ENCODE measurements around the gene FEZ2.

The FEZ2 gene

DNA sequence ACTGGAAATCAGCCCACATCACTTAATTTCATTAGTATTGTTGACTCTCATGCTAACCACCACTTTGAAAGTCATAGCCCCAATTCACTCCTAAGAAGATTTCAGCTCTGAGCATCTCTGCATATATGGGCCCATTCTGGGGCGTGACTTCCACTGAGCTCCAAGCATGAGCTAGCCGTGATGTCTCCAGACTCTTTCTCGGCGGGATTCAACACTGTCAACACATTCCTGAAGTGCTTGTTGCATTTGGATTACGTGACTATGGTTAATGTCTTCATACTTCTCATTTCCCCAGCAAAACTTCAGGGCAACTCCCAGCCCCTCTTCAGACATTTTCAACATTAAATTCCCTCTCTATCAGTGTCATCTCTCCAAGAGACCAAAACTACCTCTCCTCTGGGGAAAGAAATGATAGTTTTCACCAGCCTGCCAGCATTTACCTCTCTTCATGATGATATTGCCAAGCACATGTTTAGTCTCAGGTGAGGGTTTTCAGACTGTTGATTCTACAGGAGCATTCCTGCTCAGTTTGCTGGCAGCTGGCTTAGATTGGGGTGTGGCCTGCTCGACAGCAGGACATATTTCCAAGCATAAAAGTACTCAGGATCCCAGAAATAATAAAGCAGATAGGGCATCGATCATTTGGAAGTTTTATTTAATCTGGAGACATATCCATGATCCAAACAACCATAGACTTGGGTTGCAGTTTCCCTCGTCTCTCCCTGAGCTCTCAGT is 81.7 kb downstream of the FEZ2 start:
- no peak for DNase-seq
- H3K4me3 Mint-ChIP-seq, result no peak overlapping the region
- CTCF ChIA-PET, result no interaction called here
- H3K27ac Mint-ChIP-seq, result no peak overlapping the region
- H3K36me3 Mint-ChIP-seq, result no peaks in the 10 kb centered on the region
- H3K9me3 Mint-ChIP-seq, result no peaks in the 10 kb centered on the region
- no peaks in the 10 kb centered on the region for H3K27me3 Mint-ChIP-seq
- H3K4me1 Mint-ChIP-seq, result no peaks in the 10 kb centered on the region

DNA sequence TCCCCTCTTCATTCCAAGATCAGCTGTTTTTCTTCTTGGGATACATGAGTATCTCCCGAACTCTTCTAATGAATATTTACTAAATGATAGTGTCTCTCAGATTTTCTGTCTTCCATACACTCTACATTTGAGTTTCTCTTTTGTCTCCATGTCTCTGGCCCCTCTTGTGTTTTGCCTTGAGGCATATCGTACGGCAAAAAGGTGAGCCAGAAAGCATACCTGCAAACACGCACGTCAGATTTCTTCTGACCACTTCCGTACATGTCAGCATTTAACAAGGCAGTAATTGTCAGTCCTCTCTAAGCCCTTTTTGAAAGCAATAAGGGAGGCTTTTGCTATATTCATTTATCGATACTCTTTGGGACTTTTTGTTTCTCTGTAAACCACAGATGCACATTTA is 82.4 kb downstream of the FEZ2 start:
- no peak for DNase-seq
- Mint-ChIP-seq H3K27ac (no peak overlapping the region), H3K36me3 (no peaks in the 10 kb centered on the region), H3K9me3 (no peaks in the 10 kb centered on the region), H3K27me3 (no peaks in the 10 kb centered on the region), H3K4me3 (no peak overlapping the region), H3K4me1 (no peaks in the 10 kb centered on the region)
- CTCF ChIA-PET, result no interaction called here

DNA sequence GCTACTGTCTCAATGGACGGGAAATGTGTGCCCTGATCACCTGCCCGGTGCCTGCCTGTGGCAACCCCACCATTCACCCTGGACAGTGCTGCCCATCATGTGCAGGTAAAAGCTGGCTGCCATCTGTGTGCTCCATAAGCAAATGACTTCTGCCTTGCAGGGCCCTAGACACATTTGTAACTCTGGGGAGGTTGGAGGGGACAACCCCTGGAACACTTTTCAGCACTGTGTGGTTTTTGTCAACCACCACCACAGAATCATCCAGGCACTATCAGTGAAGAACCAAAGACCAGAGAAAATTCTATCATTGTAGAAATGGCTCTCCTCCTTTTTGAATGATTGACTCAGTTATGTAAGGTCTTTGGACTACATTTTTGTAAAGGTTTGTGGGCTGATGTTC is 84.3 kb downstream of the FEZ2 start:
- Mint-ChIP-seq H3K27ac (no peak overlapping the region), H3K36me3 (no peaks in the 10 kb centered on the region), H3K9me3 (no peaks in the 10 kb centered on the region), H3K4me3 (no peak overlapping the region), H3K27me3 (no peaks in the 10 kb centered on the region), H3K4me1 (no peaks in the 10 kb centered on the region)
- DNase-seq, result no peak
- CTCF ChIA-PET, result no interaction called here

- Mint-ChIP-seq H3K4me1 (no peaks in the 10 kb centered on the region), H3K27ac (no peak overlapping the region), H3K27me3 (no peaks in the 10 kb centered on the region), H3K9me3 (no peaks in the 10 kb centered on the region), H3K4me3 (no peak overlapping the region), H3K36me3 (no peaks in the 10 kb centered on the region)
- CTCF ChIA-PET, result interaction anchor here (0.9 kb wide), 1 partner anchor 9 kb away, joined by 3 read pairs; no protein-coding TSS in a partner anchor
- DNase-seq, result no peak
Measured at GRCh38 chr2:36512705-36513104, 85.3 kb downstream of the FEZ2 start.

DNA sequence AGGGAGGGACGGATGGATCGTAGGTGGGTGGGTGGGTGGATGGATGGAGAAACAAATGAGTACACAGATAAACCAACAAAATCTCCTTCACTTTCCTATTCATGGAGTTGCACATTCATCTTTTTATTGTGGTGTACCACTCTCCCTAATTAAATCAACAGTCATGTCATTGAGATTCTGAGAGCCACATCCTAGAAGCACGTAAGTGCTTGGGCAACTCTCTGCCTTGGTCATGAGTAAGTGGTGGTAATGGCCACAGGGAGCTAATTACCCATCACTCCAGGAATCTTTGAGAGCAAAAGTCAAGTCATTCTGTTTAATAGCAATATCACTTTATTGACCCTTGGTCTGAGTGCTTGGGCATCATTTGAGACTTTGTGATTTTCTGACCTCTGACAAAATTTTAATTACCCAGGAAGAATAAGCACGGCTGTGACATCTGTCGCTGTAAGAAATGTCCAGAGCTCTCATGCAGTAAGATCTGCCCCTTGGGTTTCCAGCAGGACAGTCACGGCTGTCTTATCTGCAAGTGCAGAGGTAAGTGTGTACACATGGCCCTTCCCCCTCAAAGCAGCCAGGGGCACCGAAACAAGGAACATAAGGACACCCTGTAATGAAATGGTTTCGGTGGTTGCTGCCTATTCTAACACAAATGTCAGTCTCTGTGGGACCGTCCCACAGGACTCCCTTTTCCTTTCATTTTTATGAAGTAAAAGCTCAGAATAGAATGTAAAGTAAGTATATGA is 85.9 kb downstream of the FEZ2 start:
- Mint-ChIP-seq H3K27ac (no peak overlapping the region), H3K27me3 (no peaks in the 10 kb centered on the region), H3K36me3 (no peaks in the 10 kb centered on the region), H3K9me3 (no peaks in the 10 kb centered on the region), H3K4me1 (no peaks in the 10 kb centered on the region), H3K4me3 (no peak overlapping the region)
- DNase-seq, result no peak
- CTCF ChIA-PET, result interaction anchor here (0.9 kb wide), 1 partner anchor 9 kb away, joined by 3 read pairs; no protein-coding TSS in a partner anchor

DNA sequence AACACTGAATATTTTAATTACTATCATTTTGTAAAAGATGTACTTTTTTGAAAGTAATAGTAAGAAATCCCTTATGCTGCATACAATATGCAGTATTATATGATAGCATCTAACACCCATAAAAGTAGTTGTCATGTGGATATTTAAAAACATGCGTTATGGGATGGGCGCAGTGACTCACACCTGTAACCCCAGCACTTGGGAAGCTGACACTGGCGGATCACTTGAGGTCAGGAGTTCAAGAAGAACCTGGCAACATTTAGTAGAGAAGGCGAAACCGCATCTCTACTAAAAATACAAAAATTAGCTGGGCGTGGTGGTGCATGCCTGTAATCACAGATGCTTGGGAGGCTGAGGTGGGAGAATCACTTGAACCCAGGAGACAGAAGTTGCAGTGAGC is 88.9 kb downstream of the FEZ2 start:
- CTCF ChIA-PET, result no interaction called here
- Mint-ChIP-seq H3K36me3 (no peaks in the 10 kb centered on the region), H3K4me3 (no peak overlapping the region), H3K9me3 (no peaks in the 10 kb centered on the region), H3K27ac (no peak overlapping the region), H3K4me1 (no peaks in the 10 kb centered on the region), H3K27me3 (no peaks in the 10 kb centered on the region)
- DNase-seq, result no peak

DNA sequence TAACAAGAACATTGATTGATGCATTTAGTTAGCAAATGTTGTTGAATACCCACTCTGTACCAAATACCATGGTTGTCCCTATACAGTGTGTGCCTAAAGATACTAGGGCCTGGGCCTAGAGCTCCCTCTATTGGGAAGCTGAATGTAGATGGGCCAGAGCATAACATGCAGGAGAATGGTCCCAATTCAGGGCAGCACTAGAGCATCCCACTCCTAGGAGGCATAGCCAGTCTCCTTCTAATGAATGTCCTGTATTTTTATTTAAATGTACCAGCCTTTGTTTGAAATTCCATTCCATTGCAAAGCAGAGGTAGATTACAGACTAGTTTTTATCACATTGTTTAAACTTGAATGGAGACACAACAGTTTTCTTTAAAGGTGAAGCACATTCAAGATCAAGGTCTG is 90.6 kb downstream of the FEZ2 start:
- Mint-ChIP-seq H3K9me3 (no peaks in the 10 kb centered on the region), H3K27ac (no peak overlapping the region), H3K4me1 (no peaks in the 10 kb centered on the region), H3K27me3 (no peaks in the 10 kb centered on the region), H3K36me3 (no peaks in the 10 kb centered on the region), H3K4me3 (no peak overlapping the region)
- CTCF ChIA-PET, result interaction anchor here (0.5 to 1.4 kb wide), 6 partner anchors 14 to 557 kb away, joined by 3 to 5 read pairs (median 3); no protein-coding TSS in a partner anchor
- peak; percentile 51 for DNase-seq

Data from activated naive CD4-positive, alpha-beta T cell treated with anti-CD3 and anti-CD28 coated beads, Interleukin-2, amount 10 ng/mL, durations not matched to agents 7 days and 5 days (primary cell).